Stimulated activated CD4-positive, alpha-beta T cell treated with anti-CD3 and anti-CD28 coated beads, Interleukin-12 subunit alpha, Interleukin-12 subunit beta, amount 100 ng/mL, for 24 hours (primary cell): Measurements from ENCODE around the gene ADGRB3.

ENCODE experiments used
- DNase-seq, 2 experiments: peaks; one replicate each; pipeline ENCODE4 v3.0.0-alpha.2; 2020; ENCODE audit warnings: low read depth in 2 of 2

Gene ADGRB3

DNA sequence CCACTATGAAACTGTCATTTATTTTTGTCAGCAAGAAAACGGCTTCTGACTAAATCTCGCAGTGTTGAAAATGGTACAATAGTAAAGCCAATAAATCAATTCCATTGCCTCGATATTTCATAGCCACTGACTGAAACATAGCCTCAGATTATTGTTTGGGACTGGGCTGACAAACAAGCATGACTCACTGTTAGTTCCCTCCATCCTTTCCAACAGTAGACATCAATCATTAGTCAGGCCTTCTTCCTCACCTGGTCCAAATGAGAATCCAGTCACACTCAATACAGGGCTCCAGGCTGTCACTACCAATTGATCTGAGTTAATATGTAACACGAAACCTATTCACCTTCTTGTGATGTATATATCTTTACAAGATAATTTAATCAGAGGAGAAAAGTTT is 66.1 kb downstream of the ADGRB3 start:
- no peak for DNase-seq

DNA sequence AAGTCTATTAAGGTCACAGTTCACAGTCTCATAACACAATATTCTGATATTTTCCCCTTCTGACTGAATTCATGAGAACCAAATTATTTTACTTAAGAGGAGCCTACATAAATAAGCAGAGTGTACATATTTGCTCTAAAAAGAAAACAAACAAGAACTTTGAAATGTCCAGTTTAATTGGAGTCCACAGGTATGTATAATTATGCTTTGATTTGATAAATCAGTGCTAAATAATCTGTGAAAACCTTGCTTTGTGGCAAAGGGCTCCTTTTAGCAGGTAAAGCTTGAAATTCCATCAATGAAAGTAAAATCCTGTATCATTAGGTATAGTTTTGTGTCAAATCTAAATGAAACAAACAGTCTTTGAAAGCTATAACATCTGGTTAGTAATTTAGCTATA is 69.4 kb downstream of the ADGRB3 start:
- DNase-seq = no peak

GRCh38 chr6:68709091-68709490 is 74.0 kb downstream of the ADGRB3 start:
- DNase-seq = no peak

DNA sequence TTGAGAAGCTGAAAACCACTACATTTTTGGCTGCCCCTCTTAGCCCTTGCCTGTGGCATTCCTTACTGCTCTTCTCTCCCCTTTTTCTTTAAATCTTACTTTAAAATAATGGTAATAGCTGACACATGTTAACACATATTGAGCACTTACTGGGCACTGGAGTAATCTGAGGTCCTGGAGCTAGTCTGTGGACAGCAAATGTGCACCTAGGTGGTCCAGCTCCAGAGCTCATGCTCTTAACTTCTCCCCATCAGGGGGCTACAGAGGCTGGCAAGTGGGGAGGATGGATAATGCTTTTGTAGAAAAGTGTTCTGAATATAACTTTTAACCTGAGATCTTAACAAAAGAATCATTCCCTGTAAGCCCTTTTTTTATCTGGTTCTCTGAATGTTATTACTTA is 74.8 kb downstream of the ADGRB3 start:
- no peak for DNase-seq

- DNase-seq = no peak
Observed at GRCh38 chr6:68710496-68710895, 75.4 kb downstream of the ADGRB3 start.

- no peak for DNase-seq
Observed at GRCh38 chr6:68710916-68711315, 75.8 kb downstream of the ADGRB3 start.

DNA sequence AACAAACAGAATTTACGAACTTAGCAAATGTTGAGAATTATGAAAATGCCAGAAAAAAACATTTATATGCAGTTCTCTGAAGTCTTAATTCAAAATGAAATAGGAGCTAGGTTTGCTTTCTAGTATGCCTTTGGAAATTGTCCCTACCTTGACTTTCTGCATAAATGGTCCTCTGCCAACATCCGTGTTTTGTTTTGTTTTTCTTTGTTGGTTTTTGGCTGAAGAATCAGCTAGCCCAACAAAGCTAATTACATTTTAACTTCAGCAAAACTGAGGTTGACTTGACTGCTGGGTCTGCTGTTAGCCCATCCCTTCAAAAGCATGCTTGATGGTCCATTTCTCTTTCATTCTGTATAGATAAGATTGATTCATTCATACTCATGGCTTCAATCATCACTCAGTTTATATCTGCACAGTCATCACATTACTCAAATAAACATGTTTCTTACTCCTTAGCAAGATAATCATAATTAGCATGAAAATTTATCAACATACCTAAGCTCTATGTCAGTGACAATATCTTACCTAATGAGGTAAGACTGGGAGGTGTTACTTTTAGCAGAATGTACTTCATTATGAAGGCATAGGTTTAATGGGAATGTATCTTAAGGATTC is 76.4 kb downstream of the ADGRB3 start:
- DNase-seq = no peak

DNA sequence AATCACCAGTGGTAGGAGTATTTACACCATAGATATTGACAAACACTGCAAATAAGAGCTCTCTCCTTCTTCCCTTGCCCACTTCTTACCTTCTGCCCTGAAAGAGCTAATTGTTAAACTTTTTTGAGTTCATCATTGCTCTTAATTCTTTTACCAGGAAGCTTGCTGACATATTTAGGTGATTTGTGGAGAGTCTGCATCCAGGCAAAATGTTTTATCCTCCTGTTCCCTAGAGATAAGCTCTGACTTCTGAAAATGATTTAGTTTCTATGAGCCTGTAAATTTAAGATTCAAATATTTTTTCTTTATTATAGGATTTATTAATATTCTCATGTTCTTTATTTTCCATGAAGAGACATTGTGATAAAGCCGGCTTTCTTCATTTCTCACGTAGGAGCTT is 81.5 kb downstream of the ADGRB3 start:
- no peak for DNase-seq

- DNase-seq = no peak
Observed at GRCh38 chr6:68718385-68719073, 83.4 kb downstream of the ADGRB3 start.

- DNase-seq = no peak
Observed at GRCh38 chr6:68719761-68720160, 84.7 kb downstream of the ADGRB3 start.

GRCh38 chr6:68722891-68723527 is 87.9 kb downstream of the ADGRB3 start:
- DNase-seq = no peak

DNA sequence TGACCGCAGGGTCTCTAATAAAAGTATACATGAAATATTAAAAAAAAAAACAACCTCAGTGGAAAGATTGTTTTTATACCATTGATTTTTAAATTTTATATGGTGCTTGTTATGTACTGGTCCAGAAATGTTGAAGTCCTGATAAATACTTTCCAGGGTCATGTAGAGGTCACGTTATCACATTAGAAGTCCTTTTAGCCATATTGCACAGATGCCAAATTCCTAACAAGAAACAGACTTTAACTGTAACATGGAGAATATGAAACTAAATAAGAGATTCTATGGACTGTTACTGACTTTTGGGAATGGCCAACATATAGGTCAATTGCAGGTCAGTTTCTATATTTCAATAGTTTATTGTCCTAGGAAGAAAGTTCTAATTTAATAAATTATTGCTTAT is 89.0 kb downstream of the ADGRB3 start:
- no peak for DNase-seq

GRCh38 chr6:68726337-68726736 is 91.3 kb downstream of the ADGRB3 start:
- no peak for DNase-seq

DNA sequence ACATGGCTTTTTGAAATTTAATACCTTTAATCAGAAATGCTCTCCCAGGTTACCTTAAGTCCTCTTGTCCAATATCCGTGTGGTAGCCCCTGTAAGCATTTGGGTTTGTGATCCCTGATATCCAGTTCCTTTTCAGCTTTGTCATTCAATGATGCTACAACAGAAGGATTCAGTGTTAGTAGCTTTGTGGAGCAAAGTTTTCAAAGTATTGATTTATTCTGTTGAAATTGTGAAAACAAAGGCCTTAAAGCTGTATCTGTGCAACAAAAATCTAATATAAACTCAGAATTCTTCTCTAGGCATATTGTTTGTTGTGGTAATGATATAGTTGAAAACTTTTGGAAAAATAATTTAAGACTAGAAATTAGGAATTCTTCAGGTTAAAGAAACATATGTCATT is 91.9 kb downstream of the ADGRB3 start:
- no peak for DNase-seq

DNA sequence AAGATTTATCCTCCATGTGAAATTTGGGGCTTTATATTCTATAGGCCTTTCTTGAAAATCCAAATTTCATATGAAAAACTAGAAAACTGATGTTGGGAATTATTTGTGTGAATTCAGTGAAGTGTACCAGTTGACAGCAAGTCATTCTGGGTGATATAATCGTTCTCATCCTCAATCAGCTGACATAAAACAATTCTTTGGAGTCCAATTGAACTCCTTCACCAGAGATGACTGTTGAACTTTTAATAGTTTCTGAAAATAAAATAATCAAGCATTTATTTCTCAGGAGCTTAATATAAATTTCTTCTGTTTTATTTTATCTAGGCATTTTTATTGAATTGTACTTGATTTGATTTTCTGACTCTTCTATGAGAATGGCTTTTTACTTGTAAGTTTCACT is 92.6 kb downstream of the ADGRB3 start:
- DNase-seq = no peak

DNA sequence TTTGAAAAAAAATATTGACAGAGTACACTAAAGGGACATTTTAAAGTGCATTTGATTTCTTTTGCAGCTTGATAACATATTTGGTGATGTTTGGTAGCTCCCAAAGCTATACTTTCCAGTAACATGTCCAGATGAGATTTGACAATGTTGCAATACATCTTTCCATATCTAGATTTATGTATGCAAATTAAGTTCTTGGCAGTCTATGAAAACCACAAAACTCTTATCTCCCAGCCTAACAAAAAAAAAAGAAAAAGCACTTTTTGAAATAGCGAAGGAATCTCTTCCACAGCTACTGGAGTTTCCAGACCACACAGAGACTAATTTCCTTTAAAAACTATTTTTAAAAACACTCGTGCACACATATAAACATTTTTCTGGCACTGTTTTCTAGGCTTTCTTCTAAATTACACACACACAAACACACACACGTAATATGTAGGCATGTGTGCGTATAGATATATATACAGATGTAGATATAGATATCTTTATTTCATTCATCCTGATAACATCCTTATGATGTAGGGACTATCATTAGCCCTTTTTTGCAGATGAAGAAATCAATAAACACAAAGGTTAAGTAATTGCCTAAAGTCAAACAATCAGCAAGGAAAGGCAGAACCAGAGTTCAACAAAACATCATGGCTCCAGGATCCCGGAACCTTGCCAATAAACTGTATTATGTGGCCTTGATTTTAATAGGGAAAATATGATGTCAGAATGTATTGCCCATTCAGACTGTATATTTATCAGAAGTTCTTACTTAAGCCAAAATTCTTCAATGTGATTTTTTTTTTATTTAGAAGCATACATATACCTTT is 93.3 kb downstream of the ADGRB3 start:
- DNase-seq = no peak

GRCh38 chr6:68729377-68729903 is 94.4 kb downstream of the ADGRB3 start:
- no peak for DNase-seq

DNA sequence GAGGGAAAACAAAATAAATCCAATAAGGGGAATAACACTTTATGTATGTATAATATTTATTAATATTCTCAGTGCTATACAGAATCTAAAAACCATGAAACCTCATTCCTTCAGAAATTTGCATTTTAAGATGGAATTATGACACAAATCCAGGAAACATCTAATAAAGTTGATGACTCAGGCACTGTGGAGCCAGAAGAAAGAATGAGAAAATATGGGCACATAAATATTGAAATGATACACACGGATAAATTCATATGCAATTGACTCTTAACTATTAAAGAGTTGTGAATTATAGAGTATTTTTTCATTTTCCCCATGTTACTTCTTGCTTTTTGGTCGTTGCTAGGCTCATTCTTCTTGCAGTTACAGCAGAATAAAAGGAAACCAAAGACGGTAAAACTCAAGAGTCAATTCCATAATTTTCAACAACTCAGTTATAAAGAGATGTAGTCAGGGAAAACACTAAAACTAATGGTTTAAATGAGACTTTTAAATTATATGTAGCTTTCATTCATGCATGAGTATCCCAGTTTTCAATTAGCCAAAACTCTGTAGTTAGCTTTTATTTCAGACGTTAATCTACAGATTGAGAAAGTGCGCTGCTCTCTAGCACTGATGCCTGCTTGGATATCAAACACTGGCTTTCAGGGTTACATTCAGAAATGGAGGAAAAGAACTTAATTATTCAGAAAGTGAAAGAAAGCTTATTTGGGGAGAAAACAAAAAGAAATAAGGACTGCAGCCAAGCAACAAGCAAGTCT is 95.4 kb downstream of the ADGRB3 start:
- DNase-seq = no peak

- DNase-seq = no peak
Observed at GRCh38 chr6:68732423-68732822, 97.3 kb downstream of the ADGRB3 start.

DNA sequence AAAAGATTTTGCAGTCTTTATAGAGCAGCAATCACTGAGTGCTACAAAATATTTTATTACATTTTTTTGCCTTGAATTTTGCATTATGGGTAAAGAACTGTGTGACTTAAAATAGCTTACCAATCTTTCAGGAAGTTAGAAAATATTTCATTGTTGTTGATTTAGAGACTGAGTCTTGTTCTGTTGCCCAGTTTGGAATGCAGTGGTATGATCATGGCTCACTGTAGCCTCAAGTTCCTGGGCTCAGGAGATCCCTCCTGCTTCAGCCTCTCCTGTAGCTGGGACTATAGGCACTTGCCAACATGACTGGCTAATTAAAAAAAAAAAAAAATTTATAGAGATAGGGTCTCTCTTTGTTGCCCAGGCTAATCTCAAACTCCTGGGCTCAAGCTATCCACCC is 100.8 kb downstream of the ADGRB3 start:
- no peak for DNase-seq

DNA sequence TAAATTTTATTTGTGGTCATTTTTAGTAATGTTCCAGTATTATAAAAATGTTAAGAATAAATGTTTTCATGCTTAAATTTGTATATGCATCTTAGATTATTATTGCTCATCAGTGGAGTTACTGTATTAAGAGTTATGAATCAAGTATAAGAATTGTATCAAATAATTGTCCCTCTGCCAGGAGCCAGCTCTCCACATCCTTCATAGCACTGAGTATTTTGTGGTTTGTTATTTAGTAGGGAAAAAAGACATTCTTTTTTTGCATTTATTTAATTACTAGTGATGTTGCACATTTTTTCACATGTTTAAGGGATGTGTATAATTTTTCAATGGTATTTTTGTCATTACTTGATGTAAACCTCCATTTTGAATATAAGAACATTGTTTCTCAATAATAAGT is 102.0 kb downstream of the ADGRB3 start:
- DNase-seq = no peak

GRCh38 chr6:68738039-68738438 is 103.0 kb downstream of the ADGRB3 start:
- no peak for DNase-seq
